ENCODE results near the gene TPK1. TPM values are rescaled to one million over a fixed set of nuclear protein-coding genes. Genes with fewer than 3 reads are reported as not detected.

TPK1 gene
- total and polyA plus RNA-seq, 2 of the 4 experiments (the other 2 are of a cell fraction): 0.38 to 1.8 TPM

GRCh38 chr7:144513334-144513733, 322.5 kb downstream of the TPK1 start:
- BruUV-seq (replicated peaks): no TSS peak
- peaks cover 4% of the 10 kb centered on the region for H3K9me3 ChIP-seq (ENCODE audit: control insufficient read depth, insufficient read depth, low read length)
- ATAC-seq (ENCODE audit: low read depth) (no peak), DNase-seq (no peak)
- H4K91ac ChIP-seq (ENCODE audit: insufficient read depth, low read depth, low read length): no peak overlapping the region
- TF ChIP-seq BHLHE40 (IDR thresholded peaks at IDR 0.05; ENCODE audit: low read depth, low read length) (no peak), MXI1 (IDR thresholded peaks at IDR 0.05; ENCODE audit: borderline replicate concordance, low read depth, low read length) (no peak), CEBPB (IDR thresholded peaks at IDR 0.05; ENCODE audit: low read depth, low read length) (no peak), CTCF (conservative IDR thresholded peaks at IDR 0.05; ENCODE audit: low read depth, low read length) (no peak), MAZ (IDR thresholded peaks at IDR 0.05; ENCODE audit: borderline replicate concordance, low read depth, low read length) (no peak), RCOR1 (IDR thresholded peaks at IDR 0.05; ENCODE audit: insufficient replicate concordance, low read length) (no peak), POLR2A (IDR thresholded peaks at IDR 0.05; ENCODE audit: low read depth, low read length) (no peak), MAFK (IDR thresholded peaks at IDR 0.05; ENCODE audit: low read depth, low read length) (no peak), RAD21 (IDR thresholded peaks at IDR 0.05; ENCODE audit: low read length) (no peak), USF2 (IDR thresholded peaks at IDR 0.05; ENCODE audit: low read depth, low read length) (no peak), CHD1 (IDR thresholded peaks at IDR 0.05; ENCODE audit: low read depth, low read length) (no peak), RFX5 (IDR thresholded peaks at IDR 0.05; ENCODE audit: low read depth, low read length) (no peak), ELK1 (IDR thresholded peaks at IDR 0.05; ENCODE audit: borderline replicate concordance, low read depth, low read length) (no peak), NFE2L2 (IDR thresholded peaks at IDR 0.05; ENCODE audit: low read depth, low read length) (no peak), SMC3 (IDR thresholded peaks at IDR 0.05; ENCODE audit: low read depth, low read length) (no peak), FOS (IDR thresholded peaks at IDR 0.05; ENCODE audit: low read depth, low read length) (no peak)
- dilution Hi-C loops (cut with HindIII; ENCODE audit: low sequenced_read_pairs, unreplicated experiment): no loop called here
- H3K36me3 ChIP-seq (ENCODE audit: control insufficient read depth, insufficient read depth, low read length): no peaks in the 10 kb centered on the region
- CTCF ChIA-PET: no interaction called here
- no peak overlapping the region for H4K5ac ChIP-seq (ENCODE audit: low read depth, low read length)
- no peaks in the 10 kb centered on the region for H3K4me1 ChIP-seq (ENCODE audit: control insufficient read depth, insufficient read depth, low read length)
- no peak overlapping the region for H2BK120ac ChIP-seq (ENCODE audit: low read depth, low read length)
- no peaks in the 10 kb centered on the region for H3K79me1 ChIP-seq (ENCODE audit: low read depth in 1 of 2, low read length in 2 of 2)
- in situ Hi-C loops (cut with MboI; ENCODE audit: low sequenced_read_pairs): no loop called here
- H2AK9ac ChIP-seq (replicated peaks; ENCODE audit: low read depth, low read length, poor library complexity): no peak overlapping the region
- H2BK20ac ChIP-seq (ENCODE audit: low read depth, low read length): no peak overlapping the region
- no peaks in the 10 kb centered on the region for H3K9me1 ChIP-seq (ENCODE audit: insufficient read depth, low read length)
- intact Hi-C loops (cut with micrococcal nuclease): no loop called here
- H3K4ac ChIP-seq (ENCODE audit: low read depth, low read length): no peak overlapping the region
- WGBS, 2 experiments (ENCODE audit: extremely low coverage in 2 of 2, insufficient read length in 1 of 2): no CpG with 5 or more reads among the region's 2 CpGs
- H3K27ac ChIP-seq (ENCODE audit: insufficient read depth, low read length): no peak overlapping the region
- no peak overlapping the region for H3K9ac ChIP-seq (ENCODE audit: low read depth, low read length)
- H3K14ac ChIP-seq (replicated peaks; ENCODE audit: low read depth, low read length): no peak overlapping the region
- H3K18ac ChIP-seq (ENCODE audit: low read depth, low read length): no peak overlapping the region
- no peaks in the 10 kb centered on the region for H3K27me3 ChIP-seq (ENCODE audit: control insufficient read depth, insufficient read depth, low read length)
- H4K8ac ChIP-seq (ENCODE audit: low read depth in 2 of 2, low read length in 2 of 2): no peak overlapping the region
- H4K20me1 ChIP-seq (ENCODE audit: insufficient read depth, low read length): no peaks in the 10 kb centered on the region
- POLR2A ChIA-PET (ENCODE audit: unreplicated experiment): no interaction called here
- H3K4me2 ChIP-seq (ENCODE audit: low read depth, low read length): no peak overlapping the region
- no peak overlapping the region for H2BK5ac ChIP-seq (ENCODE audit: low read depth, low read length, poor library complexity, severe bottlenecking)
- H3K4me3 ChIP-seq (ENCODE audit: insufficient read depth, low read depth, low read length): no peak overlapping the region
- H2BK15ac ChIP-seq (ENCODE audit: low read depth, low read length): no peak overlapping the region
- H3K23ac ChIP-seq (ENCODE audit: low read depth, low read length): no peak overlapping the region
- H2AK5ac ChIP-seq (ENCODE audit: low read depth, low read length): no peak overlapping the region
- H2AFZ ChIP-seq (replicated peaks; ENCODE audit: low read length, poor library complexity): no peak overlapping the region
- H3K56ac ChIP-seq (ENCODE audit: extremely low read depth, insufficient read depth, low read length): no peak overlapping the region
